Liver (tissue), 9 donors: Measurements from ENCODE around the gene CARD11. TPM values are rescaled to one million over a fixed set of nuclear protein-coding genes. Genes with fewer than 3 reads are reported as not detected.

ENCODE experiments used
- DNase-seq: peaks from one replicate; pipeline ENCODE4 v3.0.0-alpha.2; 2017; ENCODE audit warnings: low spot score
- H3K27ac ChIP-seq, 2 donors: one replicate each; pipeline ENCODE4 v1.7.0; 2013; ENCODE audit warnings: inconsistent platforms in 2 of 2, low read length in 2 of 2, control low read depth in 1 of 2, low read depth in 1 of 2, mild to moderate bottlenecking in 1 of 2
- H3K27me3 ChIP-seq, 4 donors: one replicate each; pipeline versions ENCODE4 v1.6.1 to v1.7.0; 2013; ENCODE audit warnings: low read length in 3 of 4, inconsistent platforms in 1 of 4, mild to moderate bottlenecking in 1 of 4, moderate library complexity in 1 of 4; ENCODE audit not compliant: control insufficient read depth in 4 of 4, insufficient read depth in 4 of 4
- H3K36me3 ChIP-seq, 4 donors: one replicate each; pipeline versions ENCODE4 v1.6.1 to v1.7.0; 2013; ENCODE audit warnings: low read length in 3 of 4, mild to moderate bottlenecking in 3 of 4, low read depth in 1 of 4, moderate library complexity in 1 of 4; ENCODE audit not compliant: control insufficient read depth in 4 of 4, insufficient read depth in 3 of 4
- H3K4me1 ChIP-seq, 4 donors: one replicate each; pipeline versions ENCODE4 v1.6.1 to v1.7.0; 2013; ENCODE audit warnings: low read length in 3 of 4, mild to moderate bottlenecking in 3 of 4, moderate library complexity in 1 of 4; ENCODE audit not compliant: control insufficient read depth in 4 of 4, insufficient read depth in 4 of 4
- H3K4me3 ChIP-seq, 3 donors: one replicate each; pipeline versions ENCODE4 v1.6.1 to v1.7.0; 2013; ENCODE audit warnings: low read length in 3 of 3, control low read depth in 1 of 3, low read depth in 1 of 3, mild to moderate bottlenecking in 1 of 3
- H3K9ac ChIP-seq, 2 donors: one replicate each; pipeline ENCODE4 v1.7.0; 2013; ENCODE audit warnings: low read length in 2 of 2, mild to moderate bottlenecking in 2 of 2, moderate library complexity in 2 of 2, control low read depth in 1 of 2, low read depth in 1 of 2
- H3K9me3 ChIP-seq, 4 donors: one replicate each; pipeline versions ENCODE4 v1.6.1 to v1.7.0; 2013; ENCODE audit warnings: low read length in 3 of 4; ENCODE audit not compliant: control insufficient read depth in 4 of 4
- EGR1 ChIP-seq, 2 donors: IDR thresholded peaks; 2 replicates each; pipeline ENCODE4 v1.6.1; 2016 to 2018; ENCODE audit warnings: antibody characterized with exemption in 2 of 2, low read depth in 2 of 2
- FOXA1 ChIP-seq: IDR thresholded peaks from 2 replicates; pipeline ENCODE4 v1.6.1; 2016; ENCODE audit warnings: antibody characterized with exemption
- FOXA2 ChIP-seq: IDR thresholded peaks from 2 replicates; pipeline ENCODE4 v1.6.1; 2016; ENCODE audit warnings: antibody characterized with exemption
- GABPA ChIP-seq, 2 donors: IDR thresholded peaks in 1 of 2; conservative IDR thresholded peaks in 1 of 2; 2 replicates each; pipeline ENCODE4 v1.6.1; 2016; ENCODE audit warnings: antibody characterized with exemption in 2 of 2, mild to moderate bottlenecking in 1 of 2, moderate library complexity in 1 of 2
- HNF4A ChIP-seq, 2 donors: conservative IDR thresholded peaks; 2 replicates each; pipeline ENCODE4 v1.6.1; 2016; ENCODE audit warnings: antibody characterized with exemption in 2 of 2, mild to moderate bottlenecking in 2 of 2
- HNF4G ChIP-seq: IDR thresholded peaks from 2 replicates; pipeline ENCODE4 v1.6.1; 2016; ENCODE audit warnings: antibody characterized with exemption
- MAX ChIP-seq: IDR thresholded peaks from 2 replicates; pipeline ENCODE4 v1.6.1; 2016; ENCODE audit warnings: antibody characterized with exemption
- RAD21 ChIP-seq, 2 donors: IDR thresholded peaks; 2 replicates each; pipeline ENCODE4 v1.6.1; 2016; ENCODE audit warnings: antibody characterized with exemption in 2 of 2, mild to moderate bottlenecking in 2 of 2
- REST ChIP-seq: IDR thresholded peaks from 2 replicates; pipeline ENCODE4 v1.6.1; 2016; ENCODE audit warnings: antibody characterized with exemption, mild to moderate bottlenecking
- SP1 ChIP-seq: IDR thresholded peaks from 2 replicates; pipeline ENCODE4 v1.6.1; 2018; ENCODE audit warnings: antibody characterized with exemption, mild to moderate bottlenecking
- TAF1 ChIP-seq: conservative IDR thresholded peaks from 2 replicates; pipeline ENCODE4 v1.6.1; 2016; ENCODE audit warnings: antibody characterized with exemption, mild to moderate bottlenecking
- YY1 ChIP-seq: IDR thresholded peaks from 2 replicates; pipeline ENCODE4 v1.6.1; 2016; ENCODE audit warnings: antibody characterized with exemption, mild to moderate bottlenecking
- ZBTB33 ChIP-seq: IDR thresholded peaks from 2 replicates; pipeline ENCODE4 v1.6.1; 2016; ENCODE audit warnings: antibody characterized with exemption
- WGBS: extraction: QIAGEN DNeasy Blood & Tissue Kit; methylation state at CpG from one replicate; pipeline ENCODE4 v1.1.7; 2013; 5-methylcytosine and 5-hydroxymethylcytosine counted together
- polyA plus RNA-seq, 2 donors: library from polyadenylated mRNA; stranded (reverse) in 1 of 2; unstranded in 1 of 2; fragments of 200-250 nt in 1 of 2; fragments of >200 nt in 1 of 2; fragmentation: Nextera tagmentation in 1 of 2; extraction: Ambion mirVana in 1 of 2; gene quantifications; one replicate each; pipeline versions ENCODE4 v1.2.1 to v1.2.3, GENCODE V29; 2013 to 2015
- total RNA-seq, 2 donors: library from RNA; depleted of rRNA; stranded (reverse); fragments of >200 nt; gene quantifications; one replicate each; pipeline ENCODE4 v1.2.3, GENCODE V29; 2014
- TF ChIP-seq, protein P1 (sequence below): fragments of 150-350 bp; IDR thresholded peaks from 2 replicates; pipeline ENCODE4 v1.5.1; 2017; ENCODE audit warnings: improper control_type of control experiment, low read depth, low read length; ENCODE audit not compliant: missing input control
- TF ChIP-seq, protein P2 (sequence below): IDR thresholded peaks from 2 replicates; pipeline ENCODE4 v1.6.1; 2016; ENCODE audit warnings: antibody characterized with exemption
- donor health status: healthy.
- donor health status: healthy.
- donor health status: healthy.
- donor health status: healthy.
- donor health status: healthy.

Gene CARD11
- total and polyA plus RNA-seq, 4 donors = 0.42 to 1.3 (median 0.83) TPM

GRCh38 chr7:2879354-2879753, 164.3 kb downstream of the CARD11 start:
- H3K36me3 ChIP-seq = no peaks in the 10 kb centered on the region

GRCh38 chr7:2878306-2878705, 165.4 kb downstream of the CARD11 start:
- Histone ChIP-seq H3K9ac (no peak overlapping the region), H3K4me1 (no peaks in the 10 kb centered on the region), H3K27ac (no peak overlapping the region), H3K4me3 (no peak overlapping the region), H3K36me3 (no peaks in the 10 kb centered on the region), H3K9me3 (no peaks in the 10 kb centered on the region), H3K27me3 (no peaks in the 10 kb centered on the region)
- TF ChIP-seq FOXA2 = no peak
- TF ChIP-seq, protein P1, sequence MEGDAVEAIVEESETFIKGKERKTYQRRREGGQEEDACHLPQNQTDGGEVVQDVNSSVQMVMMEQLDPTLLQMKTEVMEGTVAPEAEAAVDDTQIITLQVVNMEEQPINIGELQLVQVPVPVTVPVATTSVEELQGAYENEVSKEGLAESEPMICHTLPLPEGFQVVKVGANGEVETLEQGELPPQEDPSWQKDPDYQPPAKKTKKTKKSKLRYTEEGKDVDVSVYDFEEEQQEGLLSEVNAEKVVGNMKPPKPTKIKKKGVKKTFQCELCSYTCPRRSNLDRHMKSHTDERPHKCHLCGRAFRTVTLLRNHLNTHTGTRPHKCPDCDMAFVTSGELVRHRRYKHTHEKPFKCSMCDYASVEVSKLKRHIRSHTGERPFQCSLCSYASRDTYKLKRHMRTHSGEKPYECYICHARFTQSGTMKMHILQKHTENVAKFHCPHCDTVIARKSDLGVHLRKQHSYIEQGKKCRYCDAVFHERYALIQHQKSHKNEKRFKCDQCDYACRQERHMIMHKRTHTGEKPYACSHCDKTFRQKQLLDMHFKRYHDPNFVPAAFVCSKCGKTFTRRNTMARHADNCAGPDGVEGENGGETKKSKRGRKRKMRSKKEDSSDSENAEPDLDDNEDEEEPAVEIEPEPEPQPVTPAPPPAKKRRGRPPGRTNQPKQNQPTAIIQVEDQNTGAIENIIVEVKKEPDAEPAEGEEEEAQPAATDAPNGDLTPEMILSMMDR = no peak
- TF ChIP-seq FOXA1 = no peak
- no peak for TF ChIP-seq SP1
- no peak for TF ChIP-seq MAX
- no peak for TF ChIP-seq HNF4A (conservative IDR thresholded peaks at IDR 0.05)
- no peak for TF ChIP-seq TAF1
- TF ChIP-seq HNF4G = no peak
- TF ChIP-seq RAD21 (IDR thresholded peaks at IDR 0.05) = no peak
- TF ChIP-seq, protein P2, sequence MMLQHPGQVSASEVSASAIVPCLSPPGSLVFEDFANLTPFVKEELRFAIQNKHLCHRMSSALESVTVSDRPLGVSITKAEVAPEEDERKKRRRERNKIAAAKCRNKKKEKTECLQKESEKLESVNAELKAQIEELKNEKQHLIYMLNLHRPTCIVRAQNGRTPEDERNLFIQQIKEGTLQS = no peak
- no peak for TF ChIP-seq EGR1 (IDR thresholded peaks at IDR 0.05; ENCODE audit: low read depth in 2 of 2)
- no peak for TF ChIP-seq YY1
- no peak for TF ChIP-seq ZBTB33
- 65% methylated on average over 3 of the region's 3 CpGs for WGBS
- DNase-seq = no peak

More at GRCh38 chr7:2879354-2879753, 164.3 kb downstream of the CARD11 start:
- no peak for DNase-seq
- Histone ChIP-seq H3K9ac (no peak overlapping the region), H3K27ac (no peak overlapping the region), H3K27me3 (no peaks in the 10 kb centered on the region), H3K4me3 (no peak overlapping the region), H3K9me3 (no peaks in the 10 kb centered on the region), H3K4me1 (no peaks in the 10 kb centered on the region)
- WGBS = 90% methylated on average over 8 of the region's 8 CpGs
- TF ChIP-seq FOXA2 = no peak
- no peak for TF ChIP-seq GABPA (IDR thresholded peaks at IDR 0.05 in 1 of 2, conservative IDR thresholded peaks at IDR 0.05 in 1 of 2)
- TF ChIP-seq SP1 = no peak
- no peak for TF ChIP-seq TAF1
- no peak for TF ChIP-seq YY1
- TF ChIP-seq FOXA1 = no peak
- no peak for TF ChIP-seq RAD21 (IDR thresholded peaks at IDR 0.05)
- no peak for TF ChIP-seq ZBTB33
- no peak for TF ChIP-seq REST
